Uterine smooth muscle cell (primary cell): ENCODE measurements around the gene EEF1A1. TPM values are rescaled to one million over a fixed set of nuclear protein-coding genes. Genes with fewer than 3 reads are reported as not detected.

ENCODE experiments used
- total RNA-seq: library from RNA; depleted of rRNA; stranded (reverse); fragments of >200 nt; gene quantifications from 2 replicates; pipeline ENCODE4 v1.2.3, GENCODE V29; 2014

Gene EEF1A1
- total RNA-seq, result 18,177 and 24,670 TPM in 2 replicates

GRCh38 chr6:73520688-73521350, at the start of gene EEF1A1:
Gene EEF1A1, minus strand, starts transcription at chr6:73521032. Its CDS starts 1,006 bp downstream, at chr6:73520026.

Other genes with a start within 250 kb of the EEF1A1 start
- not detected in 2 replicates for gene DPPA5, start 166.8 kb downstream of the EEF1A1 start, total RNA-seq
- 0.12 TPM in 1 of 2 replicates, not detected in the other for gene KHDC3L, start 158.4 kb downstream of the EEF1A1 start, total RNA-seq
- not detected in 2 replicates for gene OOEP, start 151.1 kb downstream of the EEF1A1 start, total RNA-seq
- gene DDX43, start 126.2 kb downstream of the EEF1A1 start, total RNA-seq, result under 0.01 and 2.7 TPM in 2 replicates
- gene CGAS, start 68.7 kb downstream of the EEF1A1 start, total RNA-seq, result 6.1 and 7.4 TPM in 2 replicates
- 43.4 and 51.1 TPM in 2 replicates for gene MTO1, start 59.3 kb downstream of the EEF1A1 start, total RNA-seq
- 32.6 and 51.2 TPM in 2 replicates for gene SLC17A5, start 133.0 kb upstream of the EEF1A1 start, total RNA-seq
- 42.9 and 44.8 TPM in 2 replicates for gene CD109, start 175.2 kb upstream of the EEF1A1 start, total RNA-seq